Measurements from ENCODE around the gene CCDC167.
"Not testable (repeated sequence)": the region's sequence is repeated elsewhere in the genome, so short reads cannot be mapped to it uniquely, and the experiment has no call there.

The CCDC167 gene

GRCh38 chr6:37511201-37511600, 11.5 kb upstream of the CCDC167 start:
- DNase-seq (ENCODE audit: low read depth) = no peak

GRCh38 chr6:37507690-37508421, 8.2 kb upstream of the CCDC167 start:
- no peak for DNase-seq (ENCODE audit: low read depth)

GRCh38 chr6:37507077-37507476, 7.4 kb upstream of the CCDC167 start:
- no peak for DNase-seq (ENCODE audit: low read depth)

GRCh38 chr6:37506479-37506878, 6.8 kb upstream of the CCDC167 start:
- DNase-seq (ENCODE audit: low read depth) = no peak

GRCh38 chr6:37504024-37504423, 4.3 kb upstream of the CCDC167 start:
- no peak for DNase-seq (ENCODE audit: low read depth)

DNA sequence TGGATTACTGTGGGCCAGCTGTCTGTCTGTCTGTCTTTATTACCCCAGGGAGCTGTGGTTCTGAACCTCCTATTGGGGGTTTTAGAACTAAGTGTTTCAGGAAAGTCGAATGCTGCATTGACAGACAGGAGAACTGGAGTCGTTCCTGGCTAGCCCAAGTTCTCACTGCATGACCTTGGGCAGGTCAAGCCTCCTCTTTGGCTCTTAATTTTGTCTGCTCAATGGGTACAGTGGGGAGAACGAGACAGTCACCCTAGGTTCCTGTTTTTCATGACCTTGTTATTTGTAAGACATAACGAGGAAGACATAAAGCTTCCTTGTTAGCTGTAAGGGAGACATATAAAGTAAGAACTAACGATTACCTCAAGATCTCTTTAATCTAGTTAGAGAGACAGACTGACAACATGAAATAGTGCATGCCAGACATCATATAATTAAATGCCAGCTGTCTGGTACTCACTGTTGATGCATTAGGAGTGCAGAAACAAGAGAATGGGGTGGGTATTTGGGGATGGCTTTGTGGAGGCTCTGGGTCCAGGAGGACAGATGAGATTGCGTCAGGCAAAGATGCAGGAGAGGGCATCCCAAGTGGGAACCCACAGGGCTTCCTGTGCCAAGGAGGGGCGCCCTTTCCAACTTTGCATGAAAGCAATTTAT, 3.7 kb upstream of the CCDC167 start:
- no peak for DNase-seq (ENCODE audit: low read depth)

GRCh38 chr6:37502703-37503291, 3.1 kb upstream of the CCDC167 start:
- no peak for DNase-seq (ENCODE audit: low read depth)

DNA sequence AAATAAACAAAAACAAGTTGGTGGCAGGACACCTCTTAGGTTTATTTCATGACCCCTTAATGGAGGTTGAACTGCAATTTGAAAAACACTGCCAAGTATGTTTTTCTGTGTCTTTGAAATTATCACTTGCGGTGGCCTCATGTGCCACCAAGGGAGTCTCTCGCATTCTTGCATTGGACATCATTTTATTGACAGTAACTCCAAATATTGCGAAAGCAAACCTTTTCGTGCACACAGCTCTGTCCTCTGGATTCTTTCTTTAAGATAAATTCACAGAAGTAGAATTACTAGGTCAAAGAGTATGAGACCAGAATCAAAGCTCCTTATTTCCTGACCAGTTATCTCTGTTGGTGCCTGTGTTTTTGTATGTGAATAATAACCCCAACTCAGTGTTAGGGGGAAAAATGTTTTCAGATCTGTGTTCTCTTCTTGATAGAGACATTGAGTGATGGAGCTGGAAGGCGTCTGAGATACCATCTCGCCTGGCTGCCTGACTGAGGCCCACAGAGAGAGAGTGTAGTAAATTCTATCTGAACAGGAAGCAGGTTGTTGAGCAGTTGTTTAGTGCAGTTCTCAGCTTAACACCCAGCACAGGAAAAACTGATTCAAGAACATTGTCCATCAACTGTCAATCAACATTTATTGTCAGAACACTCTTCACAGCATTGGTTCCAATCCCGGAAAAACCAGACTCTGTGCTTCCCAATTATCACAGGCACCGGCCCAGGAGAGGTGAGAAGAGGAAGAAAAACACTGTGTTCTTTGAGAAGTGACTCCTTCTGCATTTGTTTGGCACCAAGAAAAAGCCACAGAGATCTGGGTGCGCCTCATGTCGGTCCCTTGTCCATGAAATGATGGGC, 2.2 kb upstream of the CCDC167 start:
- DNase-seq (ENCODE audit: low read depth) = no peak

GRCh38 chr6:37500904-37501303, 1.2 kb upstream of the CCDC167 start:
- DNase-seq (ENCODE audit: low read depth) = not testable (repeated sequence)

GRCh38 chr6:37500294-37500608, 558 bp upstream of the CCDC167 start:
- DNase-seq (ENCODE audit: low read depth) = no peak

- DNase-seq (ENCODE audit: low read depth) = no peak
Observed at GRCh38 chr6:37496951-37497885, 2.5 kb downstream of the CCDC167 start.

GRCh38 chr6:37495244-37495934, 4.3 kb downstream of the CCDC167 start:
- no peak for DNase-seq (ENCODE audit: low read depth)

GRCh38 chr6:37493661-37493995, 6.1 kb downstream of the CCDC167 start:
- no peak for DNase-seq (ENCODE audit: low read depth)

DNA sequence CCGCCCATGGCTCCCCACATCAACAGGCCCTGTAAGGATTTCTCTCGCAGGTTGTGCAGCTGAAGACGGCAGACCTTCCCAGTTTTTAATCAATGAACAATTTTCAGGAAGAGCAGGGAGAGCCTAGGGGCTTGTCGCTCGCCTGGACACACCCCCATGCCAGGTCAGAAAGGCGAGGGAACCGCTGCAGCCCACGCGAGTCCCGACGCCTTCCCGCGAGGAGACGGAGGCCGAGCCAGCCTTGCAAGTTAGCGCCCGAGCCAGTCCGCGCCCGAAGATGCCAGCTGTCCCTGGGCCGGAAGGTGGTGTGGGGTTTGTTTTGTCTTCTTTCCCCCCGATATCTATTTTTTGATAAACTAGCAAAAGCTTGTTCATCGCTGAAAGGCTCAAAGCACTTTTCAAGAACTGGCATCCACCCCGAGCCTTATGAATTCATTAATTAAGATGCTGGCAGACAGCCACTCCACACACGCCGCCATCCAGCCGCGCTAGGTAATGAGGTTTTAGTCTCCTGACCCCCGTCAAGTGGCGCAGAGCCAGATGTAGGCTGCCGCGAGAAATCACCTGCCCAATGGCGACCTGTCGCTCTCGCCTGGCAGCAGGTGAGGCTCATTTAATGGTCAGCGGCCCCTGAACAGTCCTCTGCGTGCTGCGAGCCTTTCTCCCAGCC, 6.6 kb downstream of the CCDC167 start:
- DNase-seq (ENCODE audit: low read depth) = no peak

GRCh38 chr6:37492236-37492972, 7.3 kb downstream of the CCDC167 start:
- no peak for DNase-seq (ENCODE audit: low read depth)

- DNase-seq (ENCODE audit: low read depth) = no peak
Observed at GRCh38 chr6:37491830-37492208, 7.9 kb downstream of the CCDC167 start.

- DNase-seq (ENCODE audit: low read depth) = no peak
Observed at GRCh38 chr6:37491171-37491829, 8.4 kb downstream of the CCDC167 start.

DNA sequence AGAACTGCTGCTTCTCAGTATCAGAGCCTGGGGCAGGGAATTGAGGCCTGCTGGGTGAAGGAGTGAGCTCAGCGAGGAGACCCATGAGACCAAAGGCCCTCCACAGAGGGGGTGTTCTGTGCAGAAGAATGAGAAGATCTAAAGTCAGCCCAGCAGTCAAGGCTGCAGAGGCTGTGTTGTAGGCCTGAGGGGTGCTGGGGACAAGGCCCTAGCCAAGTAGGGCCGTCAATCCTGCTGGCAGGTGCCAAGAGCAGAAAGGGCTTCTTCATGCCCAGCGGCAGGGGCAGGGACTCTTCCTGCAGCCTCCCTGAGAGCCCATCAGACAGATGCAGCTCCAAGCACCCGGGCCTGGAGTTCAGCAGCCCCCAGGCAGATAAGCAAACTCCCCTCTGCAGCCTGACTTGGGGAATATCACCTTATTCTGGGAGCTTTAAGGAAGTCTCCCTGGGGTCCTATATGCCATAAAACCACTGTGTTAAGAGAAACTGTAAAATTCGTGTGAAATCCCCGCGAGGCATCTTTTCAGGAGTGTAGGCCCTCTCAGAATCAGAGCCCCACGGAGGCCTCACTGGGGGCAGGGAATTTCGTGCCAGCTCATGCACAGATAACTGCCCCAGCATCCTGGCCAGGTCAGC, 9.0 kb downstream of the CCDC167 start:
- no peak for DNase-seq (ENCODE audit: low read depth)
